Measurements from ENCODE around the gene SMYD3.
A peak's percentile ranks its signal among the peaks of the same experiment; 100 is the strongest.
"Not testable (repeated sequence)": the region's sequence is repeated elsewhere in the genome, so short reads cannot be mapped to it uniquely, and the experiment has no call there.

Gene SMYD3

DNA sequence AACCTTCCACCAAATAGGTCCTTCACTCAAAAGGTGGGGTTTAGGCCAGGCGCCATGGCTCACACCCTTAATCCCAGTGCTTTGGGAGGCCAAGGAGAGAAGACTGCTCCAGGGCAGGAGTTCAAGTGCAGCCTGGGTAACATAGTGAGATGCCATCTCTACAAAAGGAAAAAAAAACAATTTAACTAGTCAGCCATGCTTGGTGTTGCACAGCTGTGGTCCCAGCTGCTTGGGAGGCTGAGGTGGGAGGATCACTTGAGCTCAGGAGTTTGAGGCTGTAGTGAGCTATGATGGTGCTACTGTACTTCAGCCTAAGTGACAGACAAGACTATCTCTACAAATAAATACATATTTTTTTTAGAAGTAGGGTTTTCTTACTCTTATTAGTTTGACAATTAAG lies 734.8 kb downstream of the SMYD3 start:
- DNase-seq (ENCODE audit: low read depth in 2 of 2): no peak

DNA sequence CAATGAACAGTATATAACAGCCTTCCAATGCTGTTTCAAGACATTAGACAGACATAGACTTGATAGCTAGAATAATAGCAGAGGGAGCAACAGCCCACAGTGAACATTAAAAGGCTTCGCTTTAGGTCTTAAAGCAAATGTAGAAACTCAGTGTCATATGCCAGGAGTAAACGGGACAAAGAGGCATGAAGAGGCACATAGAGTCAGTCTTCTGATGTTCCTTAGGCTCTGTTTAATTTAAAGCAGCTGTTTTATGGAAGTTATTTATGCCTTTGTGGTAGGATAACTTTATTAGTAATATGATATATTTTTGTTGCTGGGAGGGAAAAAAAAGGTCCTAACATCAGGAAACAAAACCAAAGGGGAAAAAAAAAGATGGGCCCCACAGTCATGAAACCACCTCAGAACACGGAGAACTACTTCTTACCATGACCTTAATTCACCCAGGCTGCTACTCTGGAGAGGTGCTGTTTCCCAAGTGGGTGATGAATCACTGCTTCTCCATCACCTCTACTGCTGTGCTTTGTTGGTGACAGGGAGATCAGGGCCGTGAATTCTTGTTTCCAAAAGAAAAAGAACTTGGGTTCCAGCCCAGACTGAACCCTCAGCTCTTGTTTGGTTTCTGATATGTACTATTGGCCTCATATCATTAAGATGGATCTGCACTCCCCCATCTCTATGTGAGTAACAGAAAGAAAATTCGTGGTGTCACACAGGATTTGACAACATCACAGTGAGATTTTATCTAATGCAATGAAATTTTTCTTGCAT lies 735.4 kb downstream of the SMYD3 start:
- peak; percentile 100 for DNase-seq (ENCODE audit: low read depth in 2 of 2)

DNA sequence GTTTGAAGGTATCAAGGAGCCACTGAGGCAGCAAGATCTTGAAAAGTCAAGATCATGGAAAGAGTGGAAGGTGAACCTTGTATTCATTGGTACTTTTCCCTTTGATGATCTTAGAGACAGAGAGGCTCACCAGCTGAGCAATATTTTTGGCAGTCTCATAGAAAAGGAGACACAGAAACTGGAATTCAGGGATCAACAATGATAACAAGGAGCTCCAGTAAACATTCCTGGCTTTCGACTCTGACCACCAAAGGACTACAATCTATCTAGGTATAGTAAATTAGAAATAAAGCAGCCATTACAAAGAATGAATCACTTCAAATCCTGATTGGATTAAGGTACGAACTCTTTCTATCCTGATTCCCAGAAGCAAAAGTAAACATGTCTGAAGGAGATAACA lies 736.9 kb downstream of the SMYD3 start:
- no peak for DNase-seq (ENCODE audit: low read depth in 2 of 2)

DNA sequence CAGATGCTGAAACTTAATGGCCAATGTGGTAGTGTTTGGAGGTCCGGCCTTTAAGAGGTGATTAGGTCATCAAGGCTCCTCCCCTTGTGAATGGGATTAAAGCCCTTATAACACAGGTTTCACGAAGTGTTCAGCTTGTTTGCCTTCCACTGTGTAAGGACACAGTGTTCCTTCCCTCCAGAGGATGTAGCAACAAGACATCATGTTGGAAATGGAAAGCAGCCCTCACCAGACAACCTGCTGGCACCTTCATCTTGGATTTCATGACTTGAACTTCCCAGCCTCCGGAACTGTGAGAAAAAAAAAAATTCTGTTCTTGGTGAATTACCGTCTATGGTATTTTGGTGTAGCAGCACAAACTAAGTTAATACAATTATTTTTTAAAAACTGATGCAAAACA lies 738.5 kb downstream of the SMYD3 start:
- no peak for DNase-seq (ENCODE audit: low read depth in 2 of 2)

DNA sequence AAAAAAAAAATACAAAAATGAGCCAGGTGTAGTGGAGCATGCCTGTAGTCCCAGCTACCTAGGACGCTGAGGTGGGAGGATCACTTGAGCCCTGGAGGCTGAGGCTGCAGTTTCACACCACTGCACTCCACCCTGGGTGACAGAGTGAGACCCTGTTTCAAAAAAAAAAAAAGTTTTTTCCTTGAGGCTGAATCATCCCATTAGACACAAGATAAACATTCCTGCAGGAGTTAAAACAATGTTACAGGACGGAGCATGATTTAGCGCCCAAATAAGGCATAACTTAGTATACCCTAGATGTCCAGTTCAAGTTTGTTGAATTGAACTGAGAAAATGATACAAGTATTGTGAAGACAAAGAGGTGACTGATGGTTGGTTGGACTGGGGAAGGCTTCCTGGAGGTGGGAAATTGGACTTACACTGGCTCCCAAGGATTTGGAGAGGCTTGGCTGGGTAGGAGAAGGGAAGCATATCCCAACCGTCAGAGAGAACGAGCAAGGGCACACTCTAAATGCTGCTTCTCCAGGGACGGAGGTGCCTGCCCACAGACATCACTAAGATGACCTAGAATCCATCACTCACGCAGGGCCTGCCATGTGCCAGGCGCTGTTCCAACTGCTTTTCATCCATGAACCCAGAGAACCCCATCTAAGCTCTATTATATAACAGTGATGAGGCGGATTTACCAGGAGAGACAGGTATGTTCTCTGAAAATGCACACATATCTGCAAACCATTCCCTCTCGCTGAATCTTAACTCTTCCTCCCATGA lies 741.7 kb downstream of the SMYD3 start:
- DNase-seq (ENCODE audit: low read depth in 2 of 2): peak; percentile 73 to 78

DNA sequence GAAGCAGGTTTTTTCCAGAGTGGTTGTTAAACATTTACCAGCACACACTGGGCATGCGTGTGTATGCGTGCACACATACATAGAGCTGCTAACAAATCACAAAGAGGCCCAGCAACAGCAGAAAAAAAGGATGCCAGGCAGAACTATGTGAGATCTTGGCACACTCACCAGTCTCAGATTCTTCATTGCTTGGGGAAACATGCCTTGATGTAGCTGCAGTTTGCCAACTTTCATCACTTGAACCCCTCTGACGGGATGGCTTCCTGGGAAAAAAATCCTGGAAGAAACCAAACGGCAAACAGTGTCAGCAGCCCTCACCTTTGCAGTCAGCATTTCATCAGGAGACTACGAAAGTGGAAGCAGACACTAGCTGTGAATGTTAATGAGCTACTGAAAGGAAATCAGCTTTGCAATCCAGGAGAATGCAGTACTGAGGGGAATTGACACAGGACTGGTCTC lies 743.2 kb downstream of the SMYD3 start:
- no peak for DNase-seq (ENCODE audit: low read depth in 2 of 2)

DNA sequence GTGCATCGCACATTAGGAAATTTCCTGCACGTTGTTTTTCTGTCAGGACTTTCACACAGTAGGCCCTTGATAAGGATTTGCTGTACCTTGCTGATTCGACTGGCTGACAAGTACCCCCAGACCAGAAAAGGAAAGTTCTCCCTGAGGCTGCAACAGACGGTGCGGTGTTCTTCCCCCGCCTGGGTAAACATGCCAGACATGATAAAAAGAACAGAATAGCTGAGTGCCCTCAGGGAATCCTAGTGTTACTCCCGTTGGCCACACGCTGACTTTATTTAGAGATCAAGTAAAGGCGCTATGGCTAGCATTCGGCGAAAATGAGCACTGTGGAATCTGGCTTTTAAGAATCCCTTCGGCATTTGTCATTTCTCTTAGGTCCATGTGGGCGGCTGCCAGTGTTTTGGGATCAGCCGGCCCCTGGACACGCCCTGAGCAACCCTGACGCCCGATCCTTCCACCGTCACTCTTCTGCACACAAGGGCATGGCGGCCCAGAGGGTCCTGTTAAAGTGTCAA lies 744.6 kb downstream of the SMYD3 start:
- no peak for DNase-seq (ENCODE audit: low read depth in 2 of 2)

DNA sequence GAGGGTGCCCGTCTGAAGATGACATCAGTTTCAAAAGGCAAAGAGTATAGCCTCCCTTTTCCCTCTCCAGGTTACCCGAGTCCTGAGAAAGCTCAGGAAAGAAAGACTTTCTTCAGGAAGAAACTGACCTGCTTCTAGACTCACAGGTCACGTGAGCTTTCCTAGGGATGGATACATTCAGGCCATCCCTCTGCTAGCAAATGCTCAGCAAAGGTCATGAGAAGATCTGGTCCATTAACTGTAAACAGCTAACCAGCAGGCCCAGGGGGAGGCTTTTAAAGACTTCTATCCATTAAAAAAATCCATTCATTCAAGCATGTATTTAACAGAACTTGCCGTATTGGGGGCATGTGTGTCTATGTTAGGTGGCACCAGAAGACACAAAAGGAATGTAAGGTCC lies 746.8 kb downstream of the SMYD3 start:
- no peak for DNase-seq (ENCODE audit: low read depth in 2 of 2)

DNA sequence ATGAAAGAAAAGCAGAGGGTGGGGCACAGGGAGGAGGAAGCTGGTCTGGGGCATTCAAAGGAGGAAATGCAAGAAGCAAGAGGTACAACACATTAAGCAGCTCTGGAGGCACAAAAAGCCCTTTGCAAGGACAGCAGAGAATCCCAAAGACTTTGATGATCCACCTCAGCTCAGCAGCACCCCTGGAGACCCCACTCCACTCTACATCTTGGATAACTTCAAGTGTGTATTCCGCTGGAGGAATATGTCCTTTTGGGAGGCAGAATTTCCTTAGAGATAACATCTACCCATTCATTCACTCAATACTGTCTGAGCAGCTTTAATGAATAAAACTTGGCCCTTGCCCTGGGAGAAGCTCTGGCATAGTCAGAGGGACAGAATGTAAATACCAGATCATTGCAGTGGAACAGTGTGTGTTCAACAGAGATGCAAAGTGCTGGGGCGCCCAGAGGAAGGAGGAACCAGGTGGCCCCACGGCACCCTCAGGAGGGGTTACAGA lies 752.6 kb downstream of the SMYD3 start:
- DNase-seq (ENCODE audit: low read depth in 2 of 2): no peak

DNA sequence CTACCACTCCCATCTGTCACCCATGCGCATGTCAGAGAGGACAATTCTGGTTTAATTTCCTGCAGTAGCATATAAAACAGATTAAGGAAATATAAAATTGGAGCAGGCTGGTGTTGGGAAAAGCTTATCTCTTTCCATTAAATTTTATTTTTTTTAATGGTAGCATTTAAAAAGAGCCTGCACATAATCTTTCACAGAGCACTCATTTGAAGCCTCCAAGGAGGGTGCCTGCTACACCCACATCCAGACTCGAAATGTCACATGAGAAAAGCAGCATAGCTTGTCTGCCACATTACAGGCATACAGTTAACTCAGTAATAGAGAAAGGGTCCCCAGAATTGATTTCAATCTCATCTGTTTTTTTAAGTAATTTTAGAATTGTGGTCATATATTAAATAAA lies 753.3 kb downstream of the SMYD3 start:
- DNase-seq (ENCODE audit: low read depth in 2 of 2): no peak

DNA sequence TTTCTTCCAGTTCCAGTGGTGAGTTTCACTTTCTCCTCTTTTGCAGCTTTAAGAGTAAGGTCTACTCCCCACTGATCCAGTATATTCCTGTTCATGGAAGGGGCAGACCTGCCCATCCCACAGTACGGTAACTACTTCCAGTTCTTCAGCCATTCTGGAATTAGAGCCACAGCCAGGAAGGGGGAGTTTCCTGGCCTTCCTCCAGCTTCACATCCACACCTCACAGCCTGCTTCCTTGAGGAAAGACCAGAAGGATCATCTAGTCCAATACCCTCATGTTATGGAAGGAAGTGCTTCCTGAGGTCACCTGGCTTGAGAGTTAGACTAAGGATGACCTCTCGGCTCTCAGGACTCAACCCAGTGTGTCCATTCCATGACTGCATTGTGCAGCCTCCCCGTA lies 754.5 kb downstream of the SMYD3 start:
- no peak for DNase-seq (ENCODE audit: low read depth in 2 of 2)

DNA sequence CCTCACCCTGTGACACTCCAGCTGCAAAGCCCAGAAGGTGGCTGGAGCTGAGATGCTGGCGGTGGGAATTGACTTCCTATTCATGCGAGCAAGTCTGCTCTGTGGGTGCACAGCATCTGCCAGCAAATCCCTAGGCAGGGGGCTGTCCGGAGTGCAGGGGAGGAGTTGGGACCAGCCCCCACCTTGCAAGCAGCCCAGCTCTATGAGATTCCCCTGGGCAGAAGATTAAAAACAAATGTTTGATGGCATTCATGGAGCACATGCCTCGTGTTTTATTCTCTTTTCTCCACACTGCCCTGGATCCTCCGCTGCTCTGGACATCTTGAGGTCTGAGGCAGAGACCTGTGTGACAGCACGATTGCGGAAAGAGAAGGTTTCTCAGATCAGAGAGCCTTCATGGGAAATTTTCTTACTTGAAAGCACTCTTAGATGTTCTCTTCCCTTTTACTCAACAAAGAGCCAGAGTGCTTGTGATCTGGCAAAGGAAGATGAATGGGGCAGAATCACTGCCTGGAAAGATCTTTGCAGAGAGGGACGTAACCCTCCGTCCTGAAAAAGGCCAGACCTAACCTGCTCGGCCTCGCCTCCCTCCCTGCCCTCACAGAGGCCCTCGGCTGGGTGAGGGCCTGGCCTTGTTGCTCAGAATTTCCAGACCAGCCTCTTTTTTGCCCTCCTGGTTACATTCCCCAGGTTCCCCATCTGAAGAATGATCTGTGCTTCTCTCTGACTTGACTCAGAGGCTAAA lies 755.2 kb downstream of the SMYD3 start:
- DNase-seq (ENCODE audit: low read depth in 2 of 2): peak; percentile 81 to 84

DNA sequence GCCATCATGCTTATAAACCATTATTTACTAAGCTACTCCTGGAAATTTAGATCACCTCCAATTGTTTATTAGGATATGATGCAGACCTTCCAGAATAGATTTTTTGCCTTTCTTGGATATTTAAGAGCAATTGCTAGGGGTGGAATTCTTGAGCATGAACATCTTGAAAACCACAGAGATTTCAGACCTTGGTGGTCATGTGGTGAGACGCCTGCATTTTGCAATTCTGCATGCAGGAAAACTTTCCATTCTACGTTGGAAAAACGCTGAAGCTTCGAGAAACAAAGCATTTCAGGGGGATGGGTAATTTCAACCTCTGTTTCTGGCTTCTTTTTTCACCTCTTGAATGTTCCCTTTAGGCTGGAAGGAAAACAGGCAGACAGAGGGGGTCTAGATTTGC lies 756.0 kb downstream of the SMYD3 start:
- DNase-seq (ENCODE audit: low read depth in 2 of 2): peak; percentile 83 to 85

DNA sequence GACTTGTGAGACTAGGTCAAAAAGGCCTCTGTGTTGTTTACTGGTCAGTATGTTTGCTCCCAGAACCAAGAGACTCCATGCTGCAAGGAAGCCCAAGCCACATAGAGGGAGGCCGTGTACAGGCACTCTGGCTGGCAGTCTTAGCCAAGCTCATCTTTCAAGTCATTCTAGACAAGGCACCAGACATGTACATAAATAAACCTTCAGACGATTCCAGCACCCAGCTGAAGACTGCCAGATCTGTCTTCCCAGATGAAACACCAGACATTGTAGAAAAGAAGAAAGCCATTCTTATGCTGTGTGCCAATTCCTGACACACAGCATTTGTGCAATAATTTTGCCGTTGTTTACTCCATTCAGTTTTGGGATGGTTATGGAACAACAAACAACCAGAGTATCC lies 756.8 kb downstream of the SMYD3 start:
- DNase-seq (ENCODE audit: low read depth in 2 of 2): no peak

DNA sequence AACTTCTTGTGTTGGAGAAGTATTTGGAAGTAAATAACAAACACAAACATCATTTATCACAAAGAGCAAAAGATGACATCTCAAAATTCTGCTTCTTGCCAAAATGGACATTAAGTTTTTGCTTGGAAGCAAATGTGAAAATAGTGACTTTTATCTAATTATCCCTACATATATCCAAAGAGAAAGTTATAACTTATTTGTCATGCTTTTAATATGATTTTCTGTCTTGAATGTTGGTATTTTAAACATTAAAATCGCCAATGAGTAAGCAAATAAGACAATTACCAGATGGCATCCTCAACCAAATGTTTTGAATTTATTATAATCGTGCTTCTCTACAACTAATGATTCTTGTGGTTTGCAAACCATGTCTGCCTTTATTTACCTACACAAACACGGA lies 758.0 kb downstream of the SMYD3 start:
- DNase-seq (ENCODE audit: low read depth in 2 of 2): no peak

DNA sequence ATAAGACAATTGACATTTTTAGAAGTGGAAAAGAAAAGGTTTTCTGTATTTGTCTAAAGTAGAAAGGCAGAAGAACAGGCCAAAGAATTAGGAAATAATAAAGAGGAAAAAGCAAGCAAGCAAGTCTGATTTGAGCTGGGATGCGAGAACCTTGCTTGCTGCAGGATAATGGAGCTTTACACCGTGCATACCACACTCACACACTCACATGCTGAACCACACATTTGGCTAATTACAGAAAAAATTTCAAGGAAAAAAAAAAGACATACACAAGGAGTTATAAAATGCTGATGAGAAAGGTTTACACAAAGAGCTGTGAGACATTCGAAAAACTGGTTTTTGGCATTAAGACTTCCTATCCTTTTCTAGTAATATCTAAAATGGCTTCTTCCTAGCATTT lies 758.4 kb downstream of the SMYD3 start:
- DNase-seq (ENCODE audit: low read depth in 2 of 2): no peak

DNA sequence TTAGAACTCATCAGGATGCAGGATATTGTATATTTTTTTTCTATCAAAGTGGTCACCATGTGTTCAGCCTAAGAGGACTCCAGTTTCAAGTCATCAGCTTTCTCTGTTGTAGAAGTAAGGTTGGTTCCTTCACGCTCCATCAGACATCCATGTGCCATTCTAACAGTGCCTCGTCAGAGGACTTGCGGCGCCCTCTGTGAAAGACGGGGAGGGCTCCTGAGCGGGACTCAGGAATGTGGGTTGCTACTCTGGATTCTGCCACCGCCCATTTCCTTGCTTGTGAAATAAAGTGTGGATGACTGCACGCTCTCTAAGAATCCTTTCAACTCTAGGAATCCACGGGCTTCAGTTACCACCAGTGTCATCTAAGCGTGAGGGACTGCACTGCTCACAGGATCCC lies 758.8 kb downstream of the SMYD3 start:
- no peak for DNase-seq (ENCODE audit: low read depth in 2 of 2)

DNA sequence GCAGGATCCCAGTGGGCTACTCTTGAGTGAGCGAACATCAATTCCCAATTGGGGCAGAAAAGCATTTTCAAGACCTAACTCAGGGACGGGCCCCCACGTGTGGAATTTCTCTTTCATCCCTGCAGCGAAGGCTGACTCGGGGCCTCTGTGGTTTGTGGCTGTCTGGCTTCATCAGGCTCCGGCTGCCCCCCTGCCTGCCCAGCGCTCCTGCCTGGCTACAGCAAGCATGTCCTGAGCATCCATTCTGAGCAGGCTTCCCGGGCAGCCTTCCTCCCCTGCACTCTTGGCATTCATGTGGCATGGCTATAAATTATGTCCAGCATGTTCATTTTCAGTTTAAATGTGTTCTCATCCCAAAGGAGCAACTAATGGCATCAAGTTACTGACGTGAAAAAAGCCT lies 764.2 kb downstream of the SMYD3 start:
- peak; percentile 66 for DNase-seq (ENCODE audit: low read depth in 2 of 2)

DNA sequence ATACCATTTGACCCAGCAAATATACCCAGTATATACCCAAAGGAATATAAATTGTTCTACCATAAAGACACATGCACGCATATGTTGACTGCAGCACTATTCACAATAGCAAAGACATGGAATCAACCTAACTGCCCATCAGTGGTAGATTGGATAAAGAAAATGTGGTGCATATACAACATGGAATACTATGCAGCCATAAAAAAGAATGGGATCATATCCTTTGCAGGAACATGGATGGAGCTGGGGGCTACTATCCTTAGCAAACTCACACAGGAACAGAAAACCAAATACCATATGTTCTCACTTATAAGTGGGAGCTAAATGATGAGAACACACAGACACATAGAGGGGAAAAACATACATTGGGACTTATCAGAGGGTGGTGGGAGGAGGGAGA lies 766.7 kb downstream of the SMYD3 start:
- not testable (repeated sequence) for DNase-seq (ENCODE audit: low read depth in 2 of 2)

DNA sequence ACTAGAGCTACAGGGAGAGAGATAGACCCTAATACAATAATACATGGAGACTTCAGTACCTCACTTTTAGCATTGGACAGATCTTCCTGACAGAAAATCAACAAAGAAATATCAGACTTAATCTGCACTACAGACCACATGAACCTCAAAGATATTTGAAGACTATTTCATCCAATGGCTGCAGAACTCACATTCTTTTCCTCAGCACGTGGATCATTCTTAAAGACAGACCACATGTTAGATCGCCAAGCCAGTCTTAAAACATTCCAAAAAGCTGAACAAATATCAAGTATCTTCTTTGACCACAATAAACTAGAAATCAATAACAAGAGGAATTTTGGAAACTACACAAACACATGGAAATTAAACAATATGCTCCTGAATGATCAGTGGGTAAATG lies 776.3 kb downstream of the SMYD3 start:
- DNase-seq (ENCODE audit: low read depth in 2 of 2): no peak

DNA sequence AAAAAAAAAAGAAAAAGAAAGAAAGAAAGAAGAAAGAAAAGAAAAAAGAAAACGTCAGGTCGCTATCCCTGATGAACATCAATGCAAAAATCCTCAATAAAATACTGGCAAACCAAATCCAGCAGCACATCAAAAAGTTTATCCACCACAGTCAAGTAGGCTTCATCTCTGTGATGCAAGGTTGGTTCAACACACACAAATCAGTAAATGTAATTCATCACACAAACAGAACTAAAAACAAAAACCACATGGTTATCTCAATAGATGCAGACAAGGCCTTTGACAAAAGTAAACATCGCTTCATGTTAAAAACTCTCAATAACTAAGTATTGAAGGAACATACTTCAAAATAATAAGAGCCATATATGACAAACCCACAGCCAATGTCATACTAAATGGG lies 779.0 kb downstream of the SMYD3 start:
- not testable (repeated sequence) for DNase-seq (ENCODE audit: low read depth in 2 of 2)

DNA sequence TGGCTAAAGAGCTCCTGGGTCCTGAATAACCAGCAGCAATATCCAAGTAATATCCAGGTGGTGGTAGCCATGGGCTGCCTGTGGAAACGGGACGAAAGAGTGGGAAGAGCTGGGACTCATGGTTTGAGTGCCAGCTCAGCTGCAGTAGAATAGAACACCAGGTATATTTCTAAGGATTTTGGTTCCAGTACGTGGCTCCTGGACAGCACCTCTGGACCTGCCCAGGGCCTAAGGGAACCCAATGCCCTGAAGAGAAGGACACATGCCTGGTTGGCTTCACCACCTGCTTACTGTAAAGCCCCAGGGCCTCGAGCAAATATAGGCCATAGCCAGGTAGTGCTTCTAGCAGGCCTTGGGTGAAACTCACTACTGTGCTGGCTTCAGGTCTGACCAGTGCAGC lies 785.6 kb downstream of the SMYD3 start:
- DNase-seq (ENCODE audit: low read depth in 2 of 2): no peak
